Dendritic cell treated with granulocyte-macrophage colony-stimulating factor and Interleukin-4, amounts not matched to agents 40 ng/mL and 50 ng/mL, for 4 days (primary cell): ENCODE results near the gene TPK1.
"Not testable (repeated sequence)": the region's sequence is repeated elsewhere in the genome, so short reads cannot be mapped to it uniquely, and the experiment has no call there.

Experiments used
- H3K27ac Mint-ChIP-seq: one replicate; pipeline ENCODE4 v1.8.0; 2022; ENCODE audit warnings: mild to moderate bottlenecking, mixed read lengths
- H3K27me3 Mint-ChIP-seq: one replicate; pipeline ENCODE4 v1.8.0; 2022; ENCODE audit warnings: mild to moderate bottlenecking, mixed read lengths
- H3K36me3 Mint-ChIP-seq: one replicate; pipeline ENCODE4 v1.8.0; 2022; ENCODE audit warnings: low read depth, mixed read lengths
- H3K4me1 Mint-ChIP-seq: one replicate; pipeline ENCODE4 v1.8.0; 2022; ENCODE audit warnings: low read depth, mixed read lengths
- H3K4me3 Mint-ChIP-seq: one replicate; pipeline ENCODE4 v1.8.0; 2022; ENCODE audit warnings: mild to moderate bottlenecking, moderate library complexity, mixed read lengths
- H3K9me3 Mint-ChIP-seq: one replicate; pipeline ENCODE4 v1.8.0; 2022; ENCODE audit warnings: mixed read lengths
- intact Hi-C: fragments of 100-400 bp; cut with micrococcal nuclease; formaldehyde crosslinking; loops from one replicate; pipeline ENCODE4 v1.15.0; 2022

TPK1 gene

GRCh38 chr7:144812379-144813283 is 23.2 kb downstream of the TPK1 start:
- Mint-ChIP-seq H3K36me3 (peaks cover 16% of the 10 kb centered on the region), H3K4me3 (no peak overlapping the region), H3K27ac (no peak overlapping the region), H3K9me3 (no peaks in the 10 kb centered on the region), H3K27me3 (no peaks in the 10 kb centered on the region), H3K4me1 (no peaks in the 10 kb centered on the region)
- intact Hi-C loops: no loop called here

DNA sequence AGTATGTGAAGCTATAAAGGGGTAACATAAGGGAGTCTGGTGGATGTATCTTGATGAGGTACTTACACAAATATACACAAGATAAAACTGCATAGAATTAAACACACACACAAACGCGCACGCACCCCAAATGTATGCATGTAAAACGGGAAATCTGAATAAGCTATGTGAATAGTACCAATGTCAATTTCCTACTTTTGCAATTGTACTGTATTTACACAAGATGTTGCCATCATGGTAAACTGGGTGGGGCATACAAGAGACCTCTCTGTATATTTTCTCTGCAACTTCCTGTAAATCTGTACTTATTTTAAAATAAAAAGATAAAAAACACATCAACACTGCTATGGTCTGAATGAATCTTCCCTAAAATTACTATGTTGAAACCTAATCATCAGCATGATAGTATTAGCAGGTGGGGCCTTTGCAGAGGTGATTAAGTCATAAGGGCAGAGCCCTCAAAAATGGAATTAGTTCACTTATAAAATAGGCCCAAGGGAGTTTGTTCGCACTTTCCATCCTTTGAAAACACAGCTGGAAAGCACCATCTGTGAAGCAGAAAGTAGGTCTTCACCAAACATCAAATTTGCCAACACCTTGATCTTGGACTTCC is 30.1 kb downstream of the TPK1 start:
- no peak overlapping the region for H3K4me3 Mint-ChIP-seq
- peaks cover 7% of the 10 kb centered on the region for H3K9me3 Mint-ChIP-seq
- peaks cover 34% of the 10 kb centered on the region for H3K36me3 Mint-ChIP-seq
- intact Hi-C loops: no loop called here
- H3K27ac Mint-ChIP-seq: no peak overlapping the region
- no peaks in the 10 kb centered on the region for H3K4me1 Mint-ChIP-seq
- H3K27me3 Mint-ChIP-seq: no peaks in the 10 kb centered on the region

GRCh38 chr7:144800678-144801436 is 35.0 kb downstream of the TPK1 start:
- H3K27ac Mint-ChIP-seq, H3K4me1 Mint-ChIP-seq: not testable (repeated sequence)
- peaks cover 50% of the 10 kb centered on the region for H3K36me3 Mint-ChIP-seq

DNA sequence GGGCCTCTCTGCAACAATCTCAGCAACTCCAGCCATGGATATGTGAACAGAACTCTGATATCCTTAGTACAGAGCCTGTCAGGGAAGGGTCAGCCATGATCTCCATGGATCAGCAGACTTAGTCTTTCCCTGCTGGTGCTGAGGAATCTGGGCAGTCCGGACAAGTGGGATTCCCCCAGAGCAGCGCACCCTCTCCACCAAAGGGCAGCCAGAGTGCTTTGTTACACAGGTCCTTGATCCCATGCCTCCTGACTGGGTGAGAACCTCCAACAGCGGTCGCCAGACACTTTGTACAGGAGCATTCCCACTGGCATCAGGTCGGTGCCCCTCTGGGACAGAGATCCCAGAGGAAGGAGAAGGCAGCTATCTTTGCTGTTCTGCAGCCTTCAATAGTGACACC is 38.9 kb downstream of the TPK1 start:
- intact Hi-C loops: no loop called here
- Mint-ChIP-seq H3K4me1 (no peaks in the 10 kb centered on the region), H3K4me3 (no peak overlapping the region), H3K27me3 (no peaks in the 10 kb centered on the region), H3K36me3 (peaks cover 30% of the 10 kb centered on the region), H3K9me3 (peaks cover 19% of the 10 kb centered on the region), H3K27ac (no peak overlapping the region)

More at GRCh38 chr7:144800678-144801436, 35.0 kb downstream of the TPK1 start:
- intact Hi-C loops, H3K27me3 Mint-ChIP-seq, H3K4me3 Mint-ChIP-seq: not testable (repeated sequence)
- H3K9me3 Mint-ChIP-seq: peaks cover 26% of the 10 kb centered on the region

DNA sequence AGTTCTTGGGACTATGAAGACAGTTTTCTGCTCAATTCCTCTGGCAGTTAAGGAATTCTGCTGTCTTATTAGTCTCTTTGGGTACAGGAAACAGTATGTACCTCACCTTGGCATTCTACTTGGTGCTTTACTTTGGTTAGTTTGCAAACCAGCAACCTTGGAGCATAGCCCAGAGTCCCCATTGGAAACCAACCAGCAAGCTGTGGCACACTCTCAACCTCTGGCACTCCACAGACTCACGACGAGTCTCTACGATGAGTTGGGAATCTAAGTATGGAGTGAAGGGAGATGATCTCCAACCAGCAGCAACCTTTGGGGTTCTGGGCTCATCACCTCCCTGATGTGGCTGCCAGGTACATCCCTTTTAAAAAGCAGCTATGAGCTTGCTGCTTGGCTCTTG is 43.8 kb downstream of the TPK1 start:
- H3K9me3 Mint-ChIP-seq: no peaks in the 10 kb centered on the region
- intact Hi-C loops: no loop called here
- peaks cover 8% of the 10 kb centered on the region for H3K4me1 Mint-ChIP-seq
- no peaks in the 10 kb centered on the region for H3K27me3 Mint-ChIP-seq
- no peak overlapping the region for H3K4me3 Mint-ChIP-seq
- peaks cover 15% of the 10 kb centered on the region for H3K36me3 Mint-ChIP-seq
- no peak overlapping the region for H3K27ac Mint-ChIP-seq

GRCh38 chr7:144791488-144791887 is 44.4 kb downstream of the TPK1 start:
- intact Hi-C loops: no loop called here
- H3K27me3 Mint-ChIP-seq: no peaks in the 10 kb centered on the region
- H3K27ac Mint-ChIP-seq: no peak overlapping the region
- H3K4me3 Mint-ChIP-seq: no peak overlapping the region
- no peaks in the 10 kb centered on the region for H3K9me3 Mint-ChIP-seq
- peaks cover 10% of the 10 kb centered on the region for H3K36me3 Mint-ChIP-seq
- peaks cover 12% of the 10 kb centered on the region for H3K4me1 Mint-ChIP-seq

- no peaks in the 10 kb centered on the region for H3K27me3 Mint-ChIP-seq
- intact Hi-C loops: no loop called here
- H3K27ac Mint-ChIP-seq: no peak overlapping the region
- no peaks in the 10 kb centered on the region for H3K9me3 Mint-ChIP-seq
- H3K36me3 Mint-ChIP-seq: no peaks in the 10 kb centered on the region
- H3K4me3 Mint-ChIP-seq: no peak overlapping the region
- H3K4me1 Mint-ChIP-seq: peaks cover 19% of the 10 kb centered on the region
These were observed 48.7 kb downstream of the TPK1 start for GRCh38 chr7:144787127-144787526.

GRCh38 chr7:144786522-144786921 is 49.3 kb downstream of the TPK1 start:
- H3K36me3 Mint-ChIP-seq: no peaks in the 10 kb centered on the region
- no peaks in the 10 kb centered on the region for H3K27me3 Mint-ChIP-seq
- H3K9me3 Mint-ChIP-seq: no peaks in the 10 kb centered on the region
- H3K4me1 Mint-ChIP-seq: peaks cover 19% of the 10 kb centered on the region
- intact Hi-C loops: no loop called here
- no peak overlapping the region for H3K4me3 Mint-ChIP-seq
- no peak overlapping the region for H3K27ac Mint-ChIP-seq

DNA sequence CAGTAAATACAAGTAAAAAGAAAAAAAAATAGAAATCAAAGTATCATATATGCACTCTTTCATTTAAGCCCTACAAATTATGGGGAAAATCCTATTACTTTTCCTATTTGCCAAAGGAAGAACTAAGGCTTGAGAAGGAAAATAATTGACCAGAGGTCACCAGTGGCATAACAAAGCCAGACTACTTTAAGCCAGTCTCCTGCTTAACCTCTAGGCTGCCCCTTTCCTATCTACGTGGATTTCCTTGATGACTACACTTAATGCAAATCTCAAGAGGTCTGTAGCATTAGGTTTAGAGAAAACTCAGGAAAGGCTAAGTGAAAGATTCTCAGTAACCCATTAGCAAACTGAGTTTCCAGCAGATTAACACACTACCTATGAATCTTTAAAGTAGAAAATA is 49.8 kb downstream of the TPK1 start:
- Mint-ChIP-seq H3K36me3 (no peaks in the 10 kb centered on the region), H3K4me3 (no peak overlapping the region), H3K27me3 (no peaks in the 10 kb centered on the region), H3K4me1 (peaks cover 19% of the 10 kb centered on the region), H3K27ac (no peak overlapping the region), H3K9me3 (no peaks in the 10 kb centered on the region)
- intact Hi-C loops: no loop called here

DNA sequence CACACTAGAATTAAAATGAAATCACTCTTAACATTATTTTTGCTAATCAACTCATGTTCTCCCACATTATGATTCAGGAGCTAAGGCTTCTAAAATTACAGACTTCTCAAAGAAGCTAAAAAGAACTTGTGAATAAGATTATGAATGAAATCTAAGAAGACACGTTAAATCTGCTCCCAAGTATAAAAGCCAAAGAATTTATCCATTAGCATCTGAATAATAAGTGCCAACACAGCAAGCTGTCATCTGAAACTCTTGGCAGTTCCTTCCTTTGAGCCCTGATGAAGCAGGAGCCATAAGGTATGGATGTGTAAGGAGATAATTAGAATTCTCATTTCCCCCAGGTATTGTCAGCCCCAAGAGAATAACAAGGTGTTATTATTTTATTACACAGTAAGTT is 50.3 kb downstream of the TPK1 start:
- intact Hi-C loops: no loop called here
- no peaks in the 10 kb centered on the region for H3K9me3 Mint-ChIP-seq
- H3K4me1 Mint-ChIP-seq: peaks cover 15% of the 10 kb centered on the region
- no peaks in the 10 kb centered on the region for H3K27me3 Mint-ChIP-seq
- H3K36me3 Mint-ChIP-seq: no peaks in the 10 kb centered on the region
- no peak overlapping the region for H3K27ac Mint-ChIP-seq
- H3K4me3 Mint-ChIP-seq: no peak overlapping the region

- H3K4me1 Mint-ChIP-seq: peaks cover 11% of the 10 kb centered on the region
- H3K4me3 Mint-ChIP-seq: no peak overlapping the region
- no peaks in the 10 kb centered on the region for H3K27me3 Mint-ChIP-seq
- intact Hi-C loops: no loop called here
- no peaks in the 10 kb centered on the region for H3K36me3 Mint-ChIP-seq
- no peak overlapping the region for H3K27ac Mint-ChIP-seq
- H3K9me3 Mint-ChIP-seq: no peaks in the 10 kb centered on the region
These were observed 50.9 kb downstream of the TPK1 start for GRCh38 chr7:144784943-144785342.

GRCh38 chr7:144784441-144784840 is 51.4 kb downstream of the TPK1 start:
- Mint-ChIP-seq H3K4me3 (no peak overlapping the region), H3K27ac (no peak overlapping the region), H3K36me3 (no peaks in the 10 kb centered on the region), H3K27me3 (no peaks in the 10 kb centered on the region), H3K4me1 (peaks cover 11% of the 10 kb centered on the region), H3K9me3 (no peaks in the 10 kb centered on the region)
- intact Hi-C loops: no loop called here

GRCh38 chr7:144782883-144783282 is 53.0 kb downstream of the TPK1 start:
- peaks cover 11% of the 10 kb centered on the region for H3K4me1 Mint-ChIP-seq
- no peak overlapping the region for H3K4me3 Mint-ChIP-seq
- no peaks in the 10 kb centered on the region for H3K9me3 Mint-ChIP-seq
- peaks cover 3% of the 10 kb centered on the region for H3K36me3 Mint-ChIP-seq
- H3K27ac Mint-ChIP-seq: no peak overlapping the region
- intact Hi-C loops: no loop called here
- no peaks in the 10 kb centered on the region for H3K27me3 Mint-ChIP-seq

- Mint-ChIP-seq H3K4me3 (no peak overlapping the region), H3K27me3 (no peaks in the 10 kb centered on the region), H3K27ac (no peak overlapping the region), H3K4me1 (peaks cover 4% of the 10 kb centered on the region), H3K36me3 (peaks cover 7% of the 10 kb centered on the region), H3K9me3 (no peaks in the 10 kb centered on the region)
- intact Hi-C loops: no loop called here
These were observed 55.7 kb downstream of the TPK1 start for GRCh38 chr7:144780071-144780608.
